Fibroblast of lung (primary cell): ENCODE measurements around the gene SNAI3. TPM values are rescaled to one million over a fixed set of nuclear protein-coding genes. Genes with fewer than 3 reads are reported as not detected.

ENCODE experiments used
- DNase-seq, 2 donors: peaks; one replicate each; pipeline versions ENCODE4 v3.0.0 to v3.0.0-alpha.2; 2010; ENCODE audit warnings: low read depth in 2 of 2
- H2AFZ ChIP-seq: 2 replicates; pipeline ENCODE4 v1.5.1; 2012; ENCODE audit warnings: low read length, control low read depth, inconsistent platforms
- H3K27ac ChIP-seq: 2 replicates; pipeline ENCODE4 v1.5.1; 2011; ENCODE audit warnings: low read length, control low read depth; ENCODE audit not compliant: insufficient read depth
- H3K27me3 ChIP-seq: 2 replicates; pipeline ENCODE4 v1.5.1; 2011; ENCODE audit warnings: mild to moderate bottlenecking, low read length; ENCODE audit not compliant: control insufficient read depth, insufficient read depth
- H3K36me3 ChIP-seq: 2 replicates; pipeline ENCODE4 v1.5.1; 2011; ENCODE audit warnings: low read length; ENCODE audit not compliant: control insufficient read depth, insufficient read depth
- H3K4me1 ChIP-seq: 2 replicates; pipeline ENCODE4 v1.5.1; 2011; ENCODE audit warnings: low read length; ENCODE audit not compliant: control insufficient read depth, insufficient read depth; ENCODE audit errors: extremely low read depth
- H3K4me2 ChIP-seq: 2 replicates; pipeline ENCODE4 v1.5.1; 2011; ENCODE audit warnings: low read length, control low read depth; ENCODE audit not compliant: insufficient read depth; ENCODE audit errors: extremely low read depth
- H3K4me3 ChIP-seq, 4 experiments: fragments of 200-600 bp in 1 of 4; sonication (generic) in 1 of 4; replicated peaks in 1 of 4; 2 replicates each; pipeline ENCODE4 v1.5.1; 2011 to 2016; ENCODE audit warnings: low read length in 4 of 4, low read depth in 3 of 4, mild to moderate bottlenecking in 3 of 4, control low read depth in 2 of 4, inconsistent platforms in 1 of 4, mixed read lengths in 1 of 4; ENCODE audit not compliant: insufficient read depth in 1 of 4; ENCODE audit errors: control extremely low read depth in 1 of 4
- H3K79me2 ChIP-seq: 2 replicates; pipeline ENCODE4 v1.5.1; 2012; ENCODE audit warnings: mild to moderate bottlenecking, low read length, inconsistent platforms; ENCODE audit not compliant: control insufficient read depth, insufficient read depth
- H3K9ac ChIP-seq: 2 replicates; pipeline ENCODE4 v1.5.1; 2011; ENCODE audit warnings: mild to moderate bottlenecking, low read length, control low read depth; ENCODE audit not compliant: insufficient read depth
- H3K9me3 ChIP-seq: 2 replicates; pipeline ENCODE4 v1.5.1; 2012; ENCODE audit warnings: low read depth, low read length; ENCODE audit not compliant: control insufficient read depth, insufficient read depth
- H4K20me1 ChIP-seq: 2 replicates; pipeline ENCODE4 v1.5.1; 2011; ENCODE audit warnings: low read length; ENCODE audit not compliant: control insufficient read depth, insufficient read depth; ENCODE audit errors: extremely low read depth
- EZH2 ChIP-seq: IDR thresholded peaks from 2 replicates; pipeline ENCODE4 v1.5.1; 2012; ENCODE audit warnings: low read length, control low read depth, mild to moderate bottlenecking; ENCODE audit errors: missing control alignments
- polyA plus RNA-seq, 2 donors: library from polyadenylated mRNA; depleted of rRNA in 1 of 2; stranded (reverse) in 1 of 2; unstranded in 1 of 2; fragments of >200 nt; gene quantifications; 2 replicates each; pipeline ENCODE4 v1.2.1, GENCODE V29; 2011 to 2012; ENCODE audit warnings: missing spikeins in 1 of 2
- total RNA-seq: library from RNA; depleted of rRNA; stranded (reverse); fragments of >200 nt; gene quantifications from 2 replicates; pipeline ENCODE4 v1.2.1, GENCODE V29; 2014
- TF ChIP-seq, protein P1 (sequence below), 2 donors: IDR thresholded peaks in 1 of 2; conservative IDR thresholded peaks in 1 of 2; 1 replicate in 1 of 2; 2 replicates in 1 of 2; pipeline ENCODE4 v1.5.1; 2011 to 2012; ENCODE audit warnings: low read length in 2 of 2, control low read depth in 1 of 2, inconsistent platforms in 1 of 2, low read depth in 1 of 2, mild to moderate bottlenecking in 1 of 2

SNAI3 gene
- total and polyA plus RNA-seq, 2 donors (not counting 1 experiment from before 2014, with no cell fraction given) = 0.17 TPM; not detected in 1

DNA sequence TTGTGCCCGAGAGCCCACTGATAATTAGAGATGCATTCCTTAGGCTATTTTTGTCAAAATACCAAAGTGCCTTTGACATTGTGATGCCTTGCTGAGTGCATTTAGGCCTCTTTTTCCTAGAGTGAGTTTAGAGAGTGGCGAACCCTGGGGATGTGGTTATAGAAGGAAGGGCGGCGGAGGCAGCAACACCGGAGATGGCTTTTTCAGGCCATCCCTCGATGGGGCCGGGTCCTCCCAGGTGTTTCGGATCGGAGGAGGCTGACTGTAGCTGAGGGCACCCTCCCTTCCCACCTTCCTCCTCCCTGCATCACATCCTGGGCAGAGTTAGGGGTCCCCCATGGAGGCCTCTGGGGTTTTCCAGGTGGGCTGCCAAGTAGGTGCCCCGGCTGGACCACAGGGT, 6.6 kb upstream of the SNAI3 start:
- no peaks in the 10 kb centered on the region for H4K20me1 ChIP-seq
- no peaks in the 10 kb centered on the region for H3K9me3 ChIP-seq
- TF ChIP-seq EZH2 = no peak
- H3K4me3 ChIP-seq = no peak overlapping the region
- DNase-seq = no peak
- H3K4me2 ChIP-seq = no peak overlapping the region
- H3K27me3 ChIP-seq = peaks cover 9% of the 10 kb centered on the region
- H2AFZ ChIP-seq = no peak overlapping the region
- no peaks in the 10 kb centered on the region for H3K79me2 ChIP-seq
- no peaks in the 10 kb centered on the region for H3K4me1 ChIP-seq
- H3K9ac ChIP-seq = no peak overlapping the region
- H3K27ac ChIP-seq = no peak overlapping the region
- peaks cover 4% of the 10 kb centered on the region for H3K36me3 ChIP-seq

DNA sequence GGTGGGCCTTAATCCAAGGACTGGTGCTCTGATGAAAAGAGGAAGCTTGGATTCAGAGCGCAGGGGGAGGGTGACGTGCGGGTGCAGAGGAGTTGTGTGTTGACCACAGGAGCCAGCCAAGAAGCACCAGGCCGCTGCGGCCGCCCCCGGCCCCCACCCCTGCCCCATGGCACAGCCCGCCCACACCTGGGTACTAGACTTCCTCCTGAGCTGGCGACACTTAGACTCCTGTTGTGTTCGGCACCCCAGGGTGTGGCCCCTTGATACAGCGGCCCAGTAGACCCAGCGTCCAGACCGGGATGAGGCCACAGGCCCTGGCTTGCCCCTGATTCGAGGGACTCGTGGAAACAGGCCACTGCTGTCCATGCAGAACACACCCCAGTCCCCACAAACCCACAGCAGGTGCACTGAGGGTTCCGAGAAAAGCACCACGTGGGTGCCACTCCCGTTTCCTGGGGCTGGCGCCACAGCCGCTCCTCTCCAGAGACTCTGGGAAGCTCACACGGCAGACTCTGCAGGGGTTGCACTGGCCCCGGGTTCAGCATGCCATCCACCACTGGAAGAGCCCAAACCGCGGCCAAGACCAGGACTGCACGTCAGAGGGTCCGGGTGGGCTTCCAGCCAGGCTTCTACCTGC, 5.7 kb upstream of the SNAI3 start:
- Histone ChIP-seq H3K79me2 (no peaks in the 10 kb centered on the region), H3K27me3 (peaks cover 9% of the 10 kb centered on the region), H3K9me3 (no peaks in the 10 kb centered on the region), H4K20me1 (no peaks in the 10 kb centered on the region), H3K4me1 (no peaks in the 10 kb centered on the region), H3K9ac (no peak overlapping the region), H3K4me3 (no peak overlapping the region), H2AFZ (no peak overlapping the region), H3K27ac (no peak overlapping the region), H3K36me3 (peaks cover 1% of the 10 kb centered on the region), H3K4me2 (no peak overlapping the region)
- TF ChIP-seq, protein P1, sequence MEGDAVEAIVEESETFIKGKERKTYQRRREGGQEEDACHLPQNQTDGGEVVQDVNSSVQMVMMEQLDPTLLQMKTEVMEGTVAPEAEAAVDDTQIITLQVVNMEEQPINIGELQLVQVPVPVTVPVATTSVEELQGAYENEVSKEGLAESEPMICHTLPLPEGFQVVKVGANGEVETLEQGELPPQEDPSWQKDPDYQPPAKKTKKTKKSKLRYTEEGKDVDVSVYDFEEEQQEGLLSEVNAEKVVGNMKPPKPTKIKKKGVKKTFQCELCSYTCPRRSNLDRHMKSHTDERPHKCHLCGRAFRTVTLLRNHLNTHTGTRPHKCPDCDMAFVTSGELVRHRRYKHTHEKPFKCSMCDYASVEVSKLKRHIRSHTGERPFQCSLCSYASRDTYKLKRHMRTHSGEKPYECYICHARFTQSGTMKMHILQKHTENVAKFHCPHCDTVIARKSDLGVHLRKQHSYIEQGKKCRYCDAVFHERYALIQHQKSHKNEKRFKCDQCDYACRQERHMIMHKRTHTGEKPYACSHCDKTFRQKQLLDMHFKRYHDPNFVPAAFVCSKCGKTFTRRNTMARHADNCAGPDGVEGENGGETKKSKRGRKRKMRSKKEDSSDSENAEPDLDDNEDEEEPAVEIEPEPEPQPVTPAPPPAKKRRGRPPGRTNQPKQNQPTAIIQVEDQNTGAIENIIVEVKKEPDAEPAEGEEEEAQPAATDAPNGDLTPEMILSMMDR (conservative IDR thresholded peaks at IDR 0.05 in 1 of 2, IDR thresholded peaks at IDR 0.05 in 1 of 2; ENCODE audit: low read depth in 1 of 2, low read length in 2 of 2) = no peak
- TF ChIP-seq EZH2 = no peak
- no peak for DNase-seq

DNA sequence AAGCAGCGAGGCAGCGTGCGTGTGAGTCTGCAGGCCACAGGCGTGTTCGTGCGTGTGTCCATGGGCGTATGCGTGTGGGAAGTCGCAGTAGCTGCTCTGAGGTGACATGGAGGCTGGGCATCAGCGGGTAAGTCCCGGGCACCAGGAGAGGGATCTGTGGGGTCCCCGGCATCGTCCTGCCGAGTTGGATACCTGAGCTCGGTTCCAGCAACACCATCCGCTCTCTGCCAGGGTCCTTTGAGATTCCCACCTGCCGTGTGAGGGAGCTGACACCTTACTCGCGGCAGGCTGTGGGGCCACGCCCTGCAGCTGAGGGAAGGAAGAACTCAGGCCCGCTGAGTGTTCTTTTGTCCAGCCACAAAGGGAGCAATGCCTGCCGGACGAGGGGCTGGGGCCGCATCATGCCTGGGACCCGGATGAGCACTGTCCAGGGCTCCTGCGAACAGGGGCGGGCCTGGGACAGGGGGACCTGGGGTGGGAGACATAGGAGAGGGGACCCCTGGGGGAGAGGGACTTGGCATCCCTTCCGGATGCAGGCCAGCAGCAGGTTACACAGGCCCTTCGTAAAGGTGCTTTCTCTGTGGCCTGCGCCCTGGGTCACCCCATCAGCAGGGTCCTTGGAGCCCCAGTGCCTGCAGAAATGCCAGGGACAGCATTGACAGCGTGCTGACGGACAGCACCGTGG, 5.0 kb upstream of the SNAI3 start:
- Histone ChIP-seq H3K36me3 (no peaks in the 10 kb centered on the region), H3K4me3 (no peak overlapping the region), H3K9me3 (no peaks in the 10 kb centered on the region), H3K27ac (no peak overlapping the region), H3K9ac (no peak overlapping the region), H2AFZ (no peak overlapping the region), H3K4me1 (peaks cover 2% of the 10 kb centered on the region), H3K4me2 (no peak overlapping the region), H3K79me2 (no peaks in the 10 kb centered on the region), H4K20me1 (no peaks in the 10 kb centered on the region), H3K27me3 (peaks cover 9% of the 10 kb centered on the region)
- DNase-seq = no peak
- no peak for TF ChIP-seq EZH2
- TF ChIP-seq, protein P1 (conservative IDR thresholded peaks at IDR 0.05 in 1 of 2, IDR thresholded peaks at IDR 0.05 in 1 of 2; ENCODE audit: low read depth in 1 of 2, low read length in 2 of 2) = no peak
